GM12801 (cell line): ENCODE measurements around the gene MTOR.

ENCODE experiments used
- TF ChIP-seq, protein P1 (sequence below): IDR thresholded peaks from one replicate; pipeline ENCODE4 v1.5.1; 2011; ENCODE audit warnings: control low read depth; ENCODE audit not compliant: insufficient read length; ENCODE audit errors: extremely low read depth

Gene MTOR

DNA sequence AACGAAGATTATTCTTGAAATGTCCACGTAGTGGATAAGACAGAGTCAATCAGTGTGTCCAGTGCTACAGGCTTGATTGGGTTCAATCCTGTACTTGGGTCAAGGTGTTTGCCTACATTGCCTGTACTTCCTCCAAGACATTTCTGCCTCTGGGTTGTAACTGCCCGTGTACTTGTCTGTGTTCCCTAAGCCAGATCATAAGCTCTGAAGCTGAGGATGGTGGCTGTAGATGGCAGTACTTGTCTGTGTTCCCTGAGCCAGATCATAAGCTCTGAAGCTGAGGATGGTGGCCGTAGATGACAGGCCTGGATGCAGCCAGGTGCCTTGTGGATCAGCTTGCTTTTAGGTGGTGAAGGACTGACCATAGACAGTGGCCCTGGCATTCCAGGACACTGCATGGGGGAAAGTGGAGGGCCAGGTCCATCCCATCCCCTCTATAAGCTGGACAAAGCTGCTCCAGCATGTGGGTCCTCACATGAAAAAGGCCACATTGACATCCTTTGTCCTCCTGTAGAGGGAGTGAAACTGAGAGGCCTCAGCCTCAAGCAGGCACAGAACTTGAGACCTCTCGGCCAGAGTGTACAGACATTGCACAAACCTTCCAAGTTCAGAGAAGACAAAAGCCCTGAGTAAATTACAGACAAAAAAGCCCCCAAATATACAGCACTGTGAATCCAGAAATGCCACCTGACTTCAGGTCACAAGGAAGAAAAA, 200.5 kb downstream of the MTOR start:
- TF ChIP-seq, protein P1, sequence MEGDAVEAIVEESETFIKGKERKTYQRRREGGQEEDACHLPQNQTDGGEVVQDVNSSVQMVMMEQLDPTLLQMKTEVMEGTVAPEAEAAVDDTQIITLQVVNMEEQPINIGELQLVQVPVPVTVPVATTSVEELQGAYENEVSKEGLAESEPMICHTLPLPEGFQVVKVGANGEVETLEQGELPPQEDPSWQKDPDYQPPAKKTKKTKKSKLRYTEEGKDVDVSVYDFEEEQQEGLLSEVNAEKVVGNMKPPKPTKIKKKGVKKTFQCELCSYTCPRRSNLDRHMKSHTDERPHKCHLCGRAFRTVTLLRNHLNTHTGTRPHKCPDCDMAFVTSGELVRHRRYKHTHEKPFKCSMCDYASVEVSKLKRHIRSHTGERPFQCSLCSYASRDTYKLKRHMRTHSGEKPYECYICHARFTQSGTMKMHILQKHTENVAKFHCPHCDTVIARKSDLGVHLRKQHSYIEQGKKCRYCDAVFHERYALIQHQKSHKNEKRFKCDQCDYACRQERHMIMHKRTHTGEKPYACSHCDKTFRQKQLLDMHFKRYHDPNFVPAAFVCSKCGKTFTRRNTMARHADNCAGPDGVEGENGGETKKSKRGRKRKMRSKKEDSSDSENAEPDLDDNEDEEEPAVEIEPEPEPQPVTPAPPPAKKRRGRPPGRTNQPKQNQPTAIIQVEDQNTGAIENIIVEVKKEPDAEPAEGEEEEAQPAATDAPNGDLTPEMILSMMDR, result no peak

DNA sequence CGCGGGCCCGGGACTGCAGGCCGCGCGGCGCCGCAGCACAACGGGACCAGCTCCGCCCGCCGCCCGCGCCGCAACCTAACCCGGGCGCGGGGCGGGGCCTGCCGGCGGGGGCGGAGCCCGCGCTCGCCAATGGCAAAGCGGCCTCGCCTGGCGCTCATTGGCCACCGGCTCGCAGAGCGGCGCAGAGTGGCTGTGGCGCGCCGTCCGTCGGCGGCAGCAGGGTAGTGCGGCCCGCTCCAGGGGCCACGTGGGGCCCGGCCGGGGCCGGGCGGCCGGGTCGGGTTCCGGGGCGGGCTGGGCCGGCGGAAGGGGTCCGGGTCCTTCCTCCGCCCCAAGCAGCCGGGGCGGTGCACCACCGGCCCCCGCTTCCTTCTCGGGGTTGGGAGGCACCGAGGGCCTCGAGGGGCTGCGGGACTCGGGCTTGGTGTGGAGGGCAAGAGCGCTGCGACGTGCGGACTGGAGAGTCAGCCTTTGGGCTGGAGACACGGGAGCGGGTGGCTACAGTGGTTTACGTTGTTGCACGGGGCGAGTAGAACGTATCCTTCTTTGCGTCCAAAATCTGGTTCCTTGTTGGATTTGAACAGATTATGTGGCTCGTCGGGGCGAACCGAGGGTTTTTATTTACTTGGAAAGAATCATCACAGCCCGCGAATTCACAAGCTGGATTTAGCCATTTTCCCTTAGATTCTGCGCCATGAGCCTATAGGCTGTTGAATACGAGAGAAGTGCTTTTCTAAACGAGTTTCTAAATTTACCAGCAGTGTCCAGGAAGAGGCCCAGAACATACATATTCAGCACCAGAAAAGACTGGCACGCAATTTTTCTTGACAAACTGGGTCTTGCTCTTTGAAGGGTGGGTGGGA, 202.2 kb downstream of the MTOR start, which contains the start of gene SRM:
Gene SRM (minus strand): TSS at position 51 of the 863 bp plus-strand sequence. CDS start 75 bp downstream, outside the sequence.
- TF ChIP-seq, protein P1, result no peak

DNA sequence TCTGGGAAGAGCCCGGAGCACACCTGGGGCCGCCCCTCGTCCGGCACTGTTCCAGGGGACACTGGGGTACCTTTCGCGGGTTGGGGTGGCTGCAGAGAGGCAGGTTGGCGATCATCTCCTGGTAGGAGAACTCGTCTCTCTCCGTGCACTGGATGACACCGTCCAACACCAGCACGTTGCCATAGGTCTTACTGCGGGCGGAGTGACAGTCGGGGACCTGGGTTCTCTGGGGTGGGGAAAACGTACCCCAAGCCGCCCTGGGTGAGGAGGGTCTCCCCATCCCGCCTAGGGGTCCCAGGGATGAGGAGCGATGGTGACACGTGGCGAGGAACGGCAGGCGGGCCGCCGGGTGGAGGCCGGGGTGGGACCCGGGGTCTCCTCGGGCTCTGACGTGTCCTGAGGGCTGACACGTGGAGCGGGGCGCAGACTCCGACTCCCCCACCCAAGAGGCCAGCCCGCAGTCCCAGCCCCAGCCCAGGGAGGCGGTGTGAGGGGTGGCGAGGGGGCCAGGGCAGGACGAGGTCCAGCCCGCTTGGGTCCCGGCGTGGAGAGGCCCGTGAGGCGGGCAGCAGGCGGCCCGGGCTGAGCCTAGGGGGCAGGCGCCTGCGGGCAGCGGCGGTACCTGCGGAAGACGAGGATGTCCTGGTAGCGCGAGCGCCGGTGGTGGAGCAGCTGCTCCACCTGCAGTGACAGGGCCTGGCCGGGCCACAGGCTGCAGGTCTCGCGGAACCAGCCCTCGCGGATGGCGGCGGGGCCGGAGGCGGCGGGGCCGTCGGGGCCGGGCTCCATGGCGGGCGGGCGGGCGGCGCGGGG, 203.0 kb downstream of the MTOR start:
- TF ChIP-seq, protein P1, result no peak

DNA sequence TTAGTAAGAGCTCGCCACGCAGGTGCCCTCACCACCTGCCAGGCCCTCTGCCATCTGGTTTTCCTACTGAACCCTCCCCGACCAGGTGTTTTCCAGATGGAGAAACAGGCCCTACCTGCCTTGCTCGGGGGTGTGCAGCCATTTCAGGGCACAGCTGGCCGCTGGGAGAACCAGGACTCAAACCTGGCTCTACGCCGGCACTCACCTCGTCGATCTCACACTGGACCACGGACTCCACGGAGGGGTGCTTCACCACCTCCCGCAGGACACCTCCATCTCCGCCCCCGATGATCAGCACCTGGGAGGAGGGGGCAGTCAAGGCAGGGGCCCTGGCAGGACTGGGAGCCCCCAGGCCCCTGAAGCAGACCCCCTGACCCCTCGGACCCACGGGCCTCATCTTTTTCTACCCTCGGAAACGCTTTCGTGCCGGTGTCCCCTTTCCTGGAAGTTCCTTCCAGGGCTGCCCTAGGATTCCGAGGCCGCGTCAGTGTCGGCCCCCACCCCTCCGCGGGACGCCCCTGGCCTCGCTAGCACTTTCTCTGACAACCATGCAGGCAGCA, 203.7 kb downstream of the MTOR start:
- TF ChIP-seq, protein P1, result no peak

DNA sequence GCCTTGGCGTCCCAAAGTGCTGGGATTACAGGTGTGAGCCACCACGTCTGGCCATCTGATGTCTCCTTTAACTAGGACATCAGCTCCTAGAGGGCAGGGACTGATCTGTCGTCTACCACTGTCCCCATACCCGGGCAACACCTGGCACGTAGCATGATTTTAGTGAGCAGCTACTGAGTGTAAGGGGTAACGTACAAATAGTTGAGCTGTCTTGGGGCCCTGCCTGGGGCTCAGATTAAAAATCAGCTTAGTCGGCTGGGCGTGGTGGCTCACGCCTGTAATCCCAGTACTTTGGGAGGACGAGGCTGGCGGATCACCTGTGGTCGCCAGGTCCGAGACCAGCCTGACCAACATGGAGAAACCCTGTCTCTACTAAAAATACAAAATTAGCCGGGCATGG, 204.3 kb downstream of the MTOR start:
- TF ChIP-seq, protein P1, result no peak

DNA sequence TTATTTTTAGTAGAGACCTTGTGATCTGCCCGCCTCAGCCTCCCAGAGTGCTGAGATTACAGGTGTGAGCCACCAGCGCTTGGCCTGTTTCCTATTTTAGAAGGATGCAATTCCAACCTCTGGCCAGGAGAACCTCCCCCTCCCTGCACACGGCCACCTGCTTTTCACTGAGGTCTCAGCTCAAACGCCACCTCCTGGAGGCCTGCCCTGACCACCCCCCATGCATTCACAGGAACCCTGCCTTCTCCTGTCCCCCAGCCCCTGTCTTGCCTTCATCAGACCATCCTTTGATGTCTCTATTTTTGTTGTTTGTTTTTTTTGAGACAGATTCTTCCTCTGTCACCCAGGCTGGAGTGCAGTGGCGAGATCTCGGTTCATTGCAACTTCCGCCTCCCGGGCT, 204.9 kb downstream of the MTOR start:
- TF ChIP-seq, protein P1, result no peak
